ENCODE results near the gene DNASE1L3. TPM values are rescaled to one million over a fixed set of nuclear protein-coding genes. Genes with fewer than 3 reads are reported as not detected.
A peak's percentile ranks its signal among the peaks of the same experiment; 100 is the strongest.
"Not testable (repeated sequence)": the region's sequence is repeated elsewhere in the genome, so short reads cannot be mapped to it uniquely, and the experiment has no call there.

Gene DNASE1L3
- total RNA-seq, 1 experiment from 2014 or later = 0.27 TPM

GRCh38 chr3:58246148-58247047 lies 35.6 kb upstream of the DNASE1L3 start:
- BruUV-seq (replicated peaks) = no TSS peak
- H3K27ac Mint-ChIP-seq (ENCODE audit: unreplicated experiment) = peak overlapping the region; percentile 53
- intact Hi-C loops (cut with micrococcal nuclease; ENCODE audit: unreplicated experiment) = no loop called here
- no peaks in the 10 kb centered on the region for H3K9me3 Mint-ChIP-seq (ENCODE audit: unreplicated experiment)
- no peaks in the 10 kb centered on the region for H3K9me3 ChIP-seq
- H3K27me3 ChIP-seq (replicated peaks; ENCODE audit: control insufficient read depth, insufficient read depth, low read length) = no peaks in the 10 kb centered on the region
- no peak overlapping the region for H3K4me3 ChIP-seq (ENCODE audit: low read depth, low read length)
- peaks cover 47% of the 10 kb centered on the region for H3K4me1 Mint-ChIP-seq (ENCODE audit: low read depth, unreplicated experiment)
- DNase-seq = peak; percentile 45 to 49
- CTCF ChIA-PET = no interaction called here
- POLR2A ChIA-PET = no interaction called here
- TF ChIP-seq CTCF (IDR thresholded peaks at IDR 0.05; ENCODE audit: insufficient read depth in 1 of 2, low read depth in 1 of 2, low read length in 1 of 2, severe bottlenecking in 1 of 2, unreplicated experiment in 1 of 2) = no peak
- H3K27me3 Mint-ChIP-seq (ENCODE audit: insufficient read depth, unreplicated experiment) = no peaks in the 10 kb centered on the region
- H3K4me1 ChIP-seq = peaks cover 39% of the 10 kb centered on the region
- H3K4me3 Mint-ChIP-seq (ENCODE audit: unreplicated experiment) = peak overlapping the region; percentile 32
- no peaks in the 10 kb centered on the region for H3K36me3 ChIP-seq (ENCODE audit: control insufficient read depth, insufficient read depth, low read length)
- peaks cover 5% of the 10 kb centered on the region for H3K36me3 Mint-ChIP-seq (ENCODE audit: insufficient read depth, unreplicated experiment)

GRCh38 chr3:58243976-58244585 lies 33.3 kb upstream of the DNASE1L3 start:
- ChIA-PET CTCF (no interaction called here), POLR2A (interaction anchor here (0.7 kb wide), 1 partner anchor 85 kb away, joined by 4 read pairs; no protein-coding TSS in a partner anchor)
- Histone ChIP-seq H3K4me1 (peaks cover 23% of the 10 kb centered on the region), H3K9me3 (no peaks in the 10 kb centered on the region), H3K4me3 (ENCODE audit: low read depth, low read length) (no peak overlapping the region), H3K36me3 (ENCODE audit: control insufficient read depth, insufficient read depth, low read length) (no peaks in the 10 kb centered on the region), H3K27me3 (replicated peaks; ENCODE audit: control insufficient read depth, insufficient read depth, low read length) (no peaks in the 10 kb centered on the region)
- H3K36me3 Mint-ChIP-seq (ENCODE audit: insufficient read depth, unreplicated experiment) = no peaks in the 10 kb centered on the region
- peaks cover 38% of the 10 kb centered on the region for H3K4me1 Mint-ChIP-seq (ENCODE audit: low read depth, unreplicated experiment)
- DNase-seq = no peak
- H3K27me3 Mint-ChIP-seq (ENCODE audit: insufficient read depth, unreplicated experiment) = no peaks in the 10 kb centered on the region
- H3K27ac Mint-ChIP-seq (ENCODE audit: unreplicated experiment) = no peak overlapping the region
- intact Hi-C loops (cut with micrococcal nuclease; ENCODE audit: unreplicated experiment) = no loop called here
- no peaks in the 10 kb centered on the region for H3K9me3 Mint-ChIP-seq (ENCODE audit: unreplicated experiment)
- TF ChIP-seq CTCF (IDR thresholded peaks at IDR 0.05; ENCODE audit: insufficient read depth in 1 of 2, low read depth in 1 of 2, low read length in 1 of 2, severe bottlenecking in 1 of 2, unreplicated experiment in 1 of 2) = no peak
- BruUV-seq (replicated peaks) = no TSS peak
- no peak overlapping the region for H3K4me3 Mint-ChIP-seq (ENCODE audit: unreplicated experiment)

- POLR2A ChIA-PET; CTCF ChIA-PET; H3K36me3 ChIP-seq (ENCODE audit: control insufficient read depth, insufficient read depth, low read length); H3K27me3 Mint-ChIP-seq (ENCODE audit: insufficient read depth, unreplicated experiment); BruUV-seq (replicated peaks); H3K9me3 ChIP-seq; H3K4me3 ChIP-seq (ENCODE audit: low read depth, low read length); H3K9me3 Mint-ChIP-seq (ENCODE audit: unreplicated experiment); H3K27me3 ChIP-seq (replicated peaks; ENCODE audit: control insufficient read depth, insufficient read depth, low read length); DNase-seq; H3K36me3 Mint-ChIP-seq (ENCODE audit: insufficient read depth, unreplicated experiment); intact Hi-C loops (cut with micrococcal nuclease; ENCODE audit: unreplicated experiment); H3K4me3 Mint-ChIP-seq (ENCODE audit: unreplicated experiment): not testable (repeated sequence)
- H3K27ac Mint-ChIP-seq (ENCODE audit: unreplicated experiment) = peak overlapping the region; percentile 47
- peaks cover 27% of the 10 kb centered on the region for H3K4me1 Mint-ChIP-seq (ENCODE audit: low read depth, unreplicated experiment)
- peaks cover 16% of the 10 kb centered on the region for H3K4me1 ChIP-seq
These were observed 32.1 kb upstream of the DNASE1L3 start for GRCh38 chr3:58242860-58243259.
